Left colon (tissue), 2 donors: Measurements from ENCODE around the gene RASL10A. TPM values are rescaled to one million over a fixed set of nuclear protein-coding genes. Genes with fewer than 3 reads are reported as not detected.

Source experiments
- ATAC-seq: fragments of 200-7000 bp; cut with Tn5 transposase; one replicate; pipeline ENCODE4 v1.9.1; 2020; ENCODE audit warnings: mild to moderate bottlenecking, moderate library complexity
- DNase-seq, 2 donors: peaks; one replicate each; pipeline ENCODE4 v3.0.0-alpha.2; 2020
- intact Hi-C, 2 donors: fragments of 100-400 bp; cut with DNase I in 1 of 2; cut with micrococcal nuclease in 1 of 2; formaldehyde crosslinking; loops; one replicate each; pipeline versions ENCODE4 v1.11.2 to v1.14.0; 2022; cut with DNase I, micrococcal nuclease
- total RNA-seq, 2 donors: library from RNA; stranded (reverse); fragmentation: NEBNext Ultra II Directional; extraction: Animal tissue kit (Norgen Biotek cat#: 25700); gene quantifications; one replicate each; pipeline ENCODE4 v1.2.1, GENCODE V29; 2021
- donor health status: DM: no; HTN: no; CAD: no.
- donor health status: DM: yes; HTN: yes; CAD: no.

RASL10A gene
- total RNA-seq, 2 donors from 2014 or later = 1.1 to 1.7 TPM

DNA sequence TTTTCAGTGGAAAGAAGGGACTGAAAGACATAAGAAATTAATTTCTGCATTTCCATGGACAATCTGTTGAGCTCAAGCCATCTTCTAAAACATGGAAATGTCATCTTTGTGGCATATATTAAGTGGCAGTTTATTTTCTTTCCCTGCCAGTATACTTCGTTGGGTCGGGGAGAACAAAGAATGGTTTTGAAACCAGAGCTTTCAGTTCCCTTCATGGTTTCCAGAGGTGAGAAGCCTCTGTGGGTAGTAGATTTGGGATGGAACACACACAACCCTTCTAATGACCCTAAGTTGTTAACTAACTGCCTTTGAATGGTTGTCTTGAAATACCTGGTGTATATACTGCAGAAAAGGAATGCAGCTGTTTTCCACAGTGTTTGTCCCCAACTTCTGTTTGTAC lies 26.7 kb downstream of the RASL10A start:
- no peak for DNase-seq
- no peak for ATAC-seq
- intact Hi-C loops = no loop called here

DNA sequence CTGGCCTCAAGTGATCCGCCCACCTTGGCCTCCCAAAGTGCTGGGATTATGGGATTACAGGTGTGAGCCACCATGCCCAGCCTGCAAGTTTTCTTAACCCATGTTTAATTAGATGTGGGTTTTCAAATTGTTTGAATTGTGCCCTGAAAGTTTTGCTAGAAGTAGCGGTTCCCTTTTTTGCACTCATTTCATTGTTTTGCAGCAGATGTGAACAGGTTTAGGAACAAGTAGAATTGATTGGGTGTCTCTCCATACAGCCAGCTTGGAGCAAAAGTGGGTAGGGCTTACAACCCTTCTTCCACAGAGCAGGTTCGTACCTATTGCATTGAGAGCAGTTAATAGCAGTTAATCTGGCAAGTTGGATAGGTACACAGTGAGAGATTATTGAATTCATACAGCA lies 31.3 kb downstream of the RASL10A start:
- ATAC-seq = no peak
- intact Hi-C loops = no loop called here
- no peak for DNase-seq

DNA sequence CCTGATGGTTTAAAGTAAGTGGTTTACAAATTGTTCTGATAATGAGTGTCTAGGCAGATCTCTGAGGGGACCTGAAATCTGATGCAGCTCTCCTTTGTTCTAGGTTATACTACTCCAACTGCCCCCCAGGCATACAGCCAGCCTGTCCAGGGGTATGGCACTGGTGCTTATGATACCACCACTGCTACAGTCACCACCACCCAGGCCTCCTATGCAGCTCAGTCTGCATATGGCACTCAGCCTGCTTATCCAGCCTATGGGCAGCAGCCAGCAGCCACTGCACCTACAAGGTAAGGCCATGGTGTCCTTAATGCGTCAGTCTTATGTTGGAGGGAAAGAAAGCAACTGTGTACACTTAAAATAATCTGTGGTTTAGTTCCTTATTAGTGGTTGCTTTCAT lies 37.6 kb downstream of the RASL10A start:
- ATAC-seq = no peak
- intact Hi-C loops = no loop called here
- DNase-seq = no peak

DNA sequence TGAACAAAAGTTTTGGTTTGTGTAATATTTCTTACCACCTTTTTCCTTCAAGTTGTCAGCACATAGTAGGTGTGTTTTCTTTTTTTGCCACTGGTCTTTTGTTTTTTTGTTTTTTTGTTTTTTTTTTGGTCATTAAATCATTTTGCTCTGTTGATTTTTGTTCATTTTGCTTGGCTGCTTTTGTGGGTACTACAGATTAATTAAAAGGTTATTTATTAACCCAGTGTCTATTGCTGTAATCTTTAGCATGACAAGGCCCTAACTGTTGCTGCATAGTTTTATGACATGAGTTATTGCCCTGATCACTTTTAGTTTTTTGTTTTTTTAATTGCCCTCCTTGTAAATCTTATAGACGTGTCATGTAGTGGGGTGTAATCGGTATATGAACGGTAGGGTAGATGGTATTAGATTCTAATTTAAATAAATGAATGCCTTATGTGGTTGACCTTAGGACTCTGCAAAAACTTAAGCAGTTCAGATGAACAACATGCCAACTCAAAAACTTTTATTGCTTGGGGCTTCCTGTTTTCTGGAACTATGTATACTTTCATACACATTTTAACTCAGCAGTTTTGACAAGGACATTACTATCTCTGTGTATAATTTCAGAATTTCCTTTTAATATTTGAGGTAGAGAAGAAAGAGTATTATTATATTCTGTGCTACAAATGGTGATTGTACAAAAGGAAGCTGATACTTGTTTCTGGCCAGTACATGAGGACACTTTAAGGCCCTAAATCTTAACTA lies 39.5 kb downstream of the RASL10A start:
- intact Hi-C loops = no loop called here
- peak; percentile 88 for ATAC-seq
- no peak for DNase-seq

DNA sequence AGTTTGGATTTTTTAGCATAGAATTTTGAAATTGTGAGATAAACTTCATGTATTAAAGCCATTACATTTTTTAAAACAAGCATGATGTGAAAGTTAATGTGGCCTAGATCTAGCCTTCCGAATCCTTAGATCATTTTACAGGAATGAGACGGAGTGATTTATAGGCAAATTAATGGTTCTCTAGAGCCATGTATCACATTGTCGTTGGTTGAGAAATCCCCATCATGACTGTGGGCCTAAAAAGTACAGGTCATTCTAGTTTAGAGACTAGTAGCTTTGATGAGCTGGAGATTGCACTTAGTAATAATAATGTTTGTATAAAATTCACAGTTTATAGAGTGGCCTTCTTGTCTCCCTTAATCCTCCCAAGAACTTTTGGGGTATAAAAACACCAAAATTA lies 40.3 kb downstream of the RASL10A start:
- DNase-seq (no peak), ATAC-seq (no peak)

DNA sequence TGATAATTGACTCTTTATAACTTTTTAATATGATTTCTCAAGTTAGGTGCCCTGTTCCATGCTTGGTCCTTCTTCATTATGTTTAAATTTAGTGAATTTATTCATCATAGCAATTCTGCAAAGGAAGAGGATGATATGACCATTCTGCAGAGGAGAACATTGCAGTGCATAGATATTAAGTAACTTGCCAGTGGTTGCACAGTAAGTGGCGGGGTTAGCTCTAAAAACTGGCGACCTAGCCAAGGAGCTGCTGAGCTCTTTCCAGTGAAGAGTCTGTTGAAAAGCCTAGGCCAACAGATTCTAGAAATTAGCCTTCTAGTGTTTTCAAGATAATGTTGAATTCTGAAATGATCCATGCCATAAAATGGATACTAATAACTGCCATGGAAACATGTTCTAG lies 42.9 kb downstream of the RASL10A start:
- intact Hi-C loops = no loop called here
- ATAC-seq (no peak), DNase-seq (no peak)

More for the DNA sequence above, 40.3 kb downstream of the RASL10A start:
- intact Hi-C loops = no loop called here

DNA sequence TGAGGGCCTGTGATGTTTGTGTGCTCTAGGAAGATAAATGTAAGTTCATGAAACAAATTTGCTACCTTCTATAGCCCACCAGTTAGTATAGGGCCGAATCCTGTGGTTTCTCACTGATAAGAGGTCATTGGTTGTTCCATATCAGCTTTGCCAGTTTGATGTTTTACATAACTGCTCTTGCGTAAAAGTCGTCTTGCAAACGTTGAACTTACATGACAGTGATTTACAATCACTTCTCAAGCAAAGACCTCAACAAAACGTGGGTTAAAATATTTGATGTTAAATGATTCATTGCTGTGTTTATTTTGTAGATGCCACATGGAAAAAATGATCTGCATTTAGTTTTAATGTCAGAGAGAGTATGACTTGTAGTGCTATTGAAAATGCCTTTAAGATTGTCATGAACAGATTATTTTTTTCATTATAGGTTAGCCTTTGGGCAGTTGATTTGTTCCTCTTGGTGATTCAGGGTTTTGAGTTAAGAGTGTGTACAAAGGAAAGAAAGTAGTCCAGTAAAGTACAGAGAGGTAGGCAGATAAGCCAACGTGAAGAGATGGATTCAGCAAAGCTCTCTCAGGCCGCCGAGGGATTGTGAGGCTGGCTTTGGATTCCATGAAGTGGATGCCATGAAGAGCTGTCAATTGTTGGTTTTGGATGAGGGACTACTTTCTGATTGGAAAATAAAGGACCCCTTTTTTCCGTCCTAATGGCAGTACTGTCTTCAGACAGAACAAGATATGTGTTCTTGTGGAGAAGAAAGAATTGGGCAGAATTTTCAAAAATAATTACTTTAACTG lies 44.8 kb downstream of the RASL10A start:
- intact Hi-C loops = no loop called here
- DNase-seq (no peak), ATAC-seq (no peak)

DNA sequence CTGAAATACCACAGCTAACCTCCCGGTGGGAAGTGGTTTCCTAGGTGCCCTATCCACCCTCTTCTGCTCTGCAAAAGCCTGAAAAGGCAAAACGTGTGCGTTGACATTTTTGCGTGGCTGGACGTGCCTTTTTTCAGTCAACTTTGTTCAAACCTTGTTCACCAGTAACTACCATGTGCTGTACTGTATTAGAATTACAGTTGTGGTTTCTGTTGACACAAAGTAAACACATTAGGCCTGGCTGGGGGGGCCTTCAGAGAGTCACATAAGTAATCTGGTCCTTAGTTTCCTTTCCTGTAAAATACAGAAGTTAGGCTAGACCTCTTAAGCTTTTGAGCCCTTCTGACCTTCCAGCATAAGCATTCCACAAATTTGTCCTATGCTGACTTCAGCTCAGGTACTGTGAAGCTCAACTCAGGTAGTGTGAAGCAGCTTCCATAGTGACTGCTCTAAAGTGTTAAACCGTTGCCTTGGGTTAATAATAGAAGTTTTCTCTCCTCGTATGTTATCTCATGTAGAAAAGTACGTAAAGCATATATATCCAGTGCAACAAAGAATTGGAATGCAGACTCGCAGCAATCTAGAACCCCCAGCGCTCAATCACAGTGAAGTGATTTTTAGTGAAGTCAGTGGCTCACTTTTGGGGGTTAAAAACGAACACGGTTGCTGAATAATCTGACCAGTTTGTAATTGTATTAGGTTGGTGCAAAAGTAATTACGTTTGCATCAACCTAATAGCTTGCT lies 45.6 kb downstream of the RASL10A start:
- peak in 1 of 2 donors; percentile 31 for DNase-seq
- intact Hi-C loops = no loop called here
- ATAC-seq = no peak

DNA sequence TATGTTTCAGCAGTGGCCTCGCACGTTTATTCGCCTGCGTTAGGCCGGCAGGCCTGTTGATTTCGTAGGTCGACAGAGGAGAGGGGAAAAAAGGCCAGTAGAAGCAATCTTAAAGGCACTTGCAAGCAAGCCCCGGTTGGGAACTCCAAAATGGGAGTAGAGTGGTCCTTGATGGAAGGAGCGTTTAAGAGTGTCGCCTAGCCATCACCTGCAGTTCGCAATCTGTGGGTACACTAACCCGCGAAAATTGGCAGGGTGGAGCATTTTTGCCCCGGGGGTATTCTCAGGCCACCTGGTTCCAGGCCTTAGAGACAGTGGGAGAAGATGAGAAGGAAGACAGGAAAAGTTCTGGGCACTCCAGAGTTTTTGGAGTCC lies 46.3 kb downstream of the RASL10A start:
- no peak for DNase-seq
- ATAC-seq = no peak
- intact Hi-C loops = no loop called here

DNA sequence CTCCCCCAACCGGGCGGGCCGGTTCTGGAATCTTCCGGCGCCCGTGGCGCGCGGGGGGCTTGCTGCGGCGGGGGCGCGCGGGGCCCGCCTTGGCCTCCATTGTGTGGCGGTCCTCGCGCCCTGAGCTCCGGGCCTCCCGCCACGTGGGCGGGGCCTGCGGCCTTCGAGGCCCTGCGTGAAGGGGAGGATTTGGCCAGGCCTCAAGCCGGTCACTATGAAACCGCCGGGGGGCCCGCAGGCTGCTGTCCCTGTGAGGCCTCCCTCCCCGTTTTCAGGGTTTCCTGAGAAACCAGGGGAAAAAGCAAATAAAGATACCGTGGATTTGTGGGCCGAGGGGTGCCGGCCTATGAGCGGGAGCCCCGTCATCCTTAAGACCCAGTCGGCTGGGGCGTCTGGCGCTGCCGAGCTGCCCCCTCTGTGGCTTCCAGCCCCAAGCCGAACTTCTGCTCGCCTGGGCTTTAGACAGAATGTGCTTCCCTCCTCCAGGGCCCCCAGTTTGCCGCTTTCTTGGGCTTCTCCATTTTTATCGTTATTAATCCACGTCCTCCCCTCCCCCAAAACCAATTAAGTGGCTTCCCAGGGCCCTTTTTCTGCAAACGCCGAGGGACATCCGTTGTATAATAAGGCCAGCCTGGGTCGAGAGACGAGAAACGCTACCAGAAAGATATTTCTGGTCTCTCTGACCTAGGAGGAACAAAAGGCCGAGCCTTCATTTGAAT lies 46.8 kb downstream of the RASL10A start:
- ATAC-seq (peak; percentile 49), DNase-seq (peak; percentile 55 to 68)
- intact Hi-C loops = no loop called here

DNA sequence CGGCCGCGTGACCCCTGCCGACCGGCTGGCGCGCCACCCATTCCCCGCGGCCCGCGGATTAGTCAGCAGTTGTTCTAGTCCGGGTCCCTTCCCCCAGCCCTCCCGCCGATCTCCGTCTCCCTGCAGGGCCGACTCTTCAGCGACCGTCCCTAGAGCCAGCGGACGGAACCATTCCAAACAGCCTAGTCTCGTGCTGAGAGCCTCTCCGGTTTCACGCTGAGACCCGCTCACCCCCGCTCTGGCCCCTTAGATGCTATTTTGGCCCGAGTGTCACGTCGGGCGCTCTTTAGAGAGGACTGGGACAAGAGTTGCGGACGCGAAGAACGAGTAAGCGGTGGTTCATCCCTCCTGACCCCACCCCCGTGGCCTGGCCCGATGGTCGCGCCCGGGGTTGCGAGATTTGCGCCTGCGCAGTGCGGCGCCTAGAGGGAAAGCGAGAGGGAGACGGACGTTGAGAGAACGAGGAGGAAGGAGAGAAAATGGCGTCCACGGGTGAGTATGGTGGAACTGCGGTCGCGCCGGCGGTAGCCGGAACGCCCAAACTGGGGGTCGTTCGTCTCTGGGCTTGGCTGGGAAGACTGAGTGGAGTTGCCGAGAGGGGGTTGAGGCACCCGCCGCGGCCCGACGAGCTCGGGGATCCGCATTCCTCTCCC lies 47.5 kb downstream of the RASL10A start, which contains the start of the genes EWSR1 and RHBDD3:
Gene EWSR1 (plus strand): TSS at position 411 of the 653 bp plus-strand sequence. CDS start 69 bp downstream, at position 480.
Gene RHBDD3 (minus strand): TSS at position 124 of the 653 bp plus-strand sequence. CDS start 2,355 bp downstream, outside the sequence.
- intact Hi-C loops = no loop called here
- ATAC-seq (peak; percentile 88), DNase-seq (peak; percentile 95 to 97)

DNA sequence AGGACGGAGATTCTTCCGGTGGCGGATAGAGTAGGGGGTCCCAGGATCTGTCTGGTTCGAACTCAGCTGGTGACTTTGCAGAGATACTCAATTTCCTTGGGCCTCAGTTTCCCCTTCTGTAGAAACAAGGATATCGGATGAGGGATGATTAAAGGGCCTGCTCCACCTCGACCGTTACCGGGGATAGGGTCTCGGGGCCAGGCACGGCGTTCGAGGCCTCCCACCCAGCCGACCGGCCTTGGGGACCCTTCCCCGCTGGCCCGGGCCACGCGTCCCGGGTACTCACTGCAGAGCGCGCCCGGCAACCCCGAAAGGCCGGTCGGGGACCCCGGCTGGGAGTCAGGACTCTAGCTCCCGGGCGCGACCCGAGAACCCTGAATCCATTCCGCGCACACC lies 48.0 kb downstream of the RASL10A start:
- no peak for DNase-seq
- ATAC-seq = no peak

DNA sequence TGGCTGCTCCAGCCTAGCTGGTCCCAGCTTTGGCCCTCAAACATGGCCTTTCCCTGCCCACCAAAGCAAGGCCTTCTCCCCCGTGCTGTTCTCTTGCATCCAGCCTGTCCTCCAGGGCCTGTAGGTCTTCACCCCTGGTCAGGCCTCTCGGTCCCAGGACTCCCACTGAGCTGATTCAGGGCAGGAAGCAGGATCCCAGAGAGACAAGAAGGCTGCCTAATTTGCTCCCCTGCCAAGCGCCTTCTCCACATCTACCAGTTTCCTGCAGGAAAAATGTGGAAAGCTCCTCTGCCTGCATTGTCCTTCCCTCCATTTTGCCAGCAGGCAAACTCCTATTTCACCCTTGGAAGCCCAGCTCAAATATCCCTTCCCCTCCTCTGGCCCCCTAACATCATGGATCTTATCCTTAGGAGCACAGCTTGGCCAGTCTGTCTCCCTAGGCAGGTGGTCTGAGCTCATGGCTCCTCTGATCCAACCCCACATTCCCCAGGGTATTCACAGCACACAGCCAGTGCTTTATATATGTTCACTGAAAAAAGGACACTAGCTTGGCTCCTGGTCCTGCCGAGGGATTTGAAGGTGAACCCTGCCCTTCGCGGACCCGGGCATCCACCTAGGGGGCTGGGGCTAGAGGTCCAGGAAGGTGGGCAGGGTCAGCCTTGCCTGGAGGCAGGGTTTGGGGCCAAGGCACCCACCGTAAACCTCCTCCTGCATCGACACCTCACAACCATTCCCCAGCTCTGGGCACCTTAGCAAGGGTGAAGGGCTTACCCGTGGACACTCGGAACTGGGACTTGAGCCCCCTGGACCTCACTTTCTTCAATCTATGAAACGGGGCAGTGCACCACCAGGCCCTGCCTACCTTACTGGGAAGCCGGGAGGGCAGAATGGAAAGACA lies 48.7 kb downstream of the RASL10A start:
- DNase-seq (peak in 1 of 2 donors; percentile 24), ATAC-seq (no peak)
- intact Hi-C loops = no loop called here

More for the DNA sequence above, 48.0 kb downstream of the RASL10A start:
- intact Hi-C loops = no loop called here

DNA sequence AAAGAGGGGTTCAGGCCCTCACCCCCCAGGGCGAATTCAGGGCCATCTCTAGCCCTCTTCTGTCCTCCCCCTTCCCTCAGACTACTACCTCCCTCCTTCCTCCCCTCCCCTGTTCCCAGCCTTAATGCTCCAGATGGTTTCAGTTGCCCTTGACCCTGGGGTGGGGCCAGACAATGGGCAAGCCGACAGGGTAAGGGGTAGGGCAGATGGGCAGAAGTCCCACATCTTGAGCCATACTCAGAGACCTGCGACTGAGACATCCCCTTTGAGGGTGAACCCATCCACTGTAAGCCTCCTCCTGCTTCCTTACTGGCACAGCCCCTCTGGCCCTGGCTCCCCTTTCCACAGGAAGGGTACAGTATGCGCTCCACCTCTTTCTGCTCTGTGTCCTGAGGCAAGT lies 49.6 kb downstream of the RASL10A start:
- ATAC-seq (no peak), DNase-seq (no peak)
- intact Hi-C loops = no loop called here

DNA sequence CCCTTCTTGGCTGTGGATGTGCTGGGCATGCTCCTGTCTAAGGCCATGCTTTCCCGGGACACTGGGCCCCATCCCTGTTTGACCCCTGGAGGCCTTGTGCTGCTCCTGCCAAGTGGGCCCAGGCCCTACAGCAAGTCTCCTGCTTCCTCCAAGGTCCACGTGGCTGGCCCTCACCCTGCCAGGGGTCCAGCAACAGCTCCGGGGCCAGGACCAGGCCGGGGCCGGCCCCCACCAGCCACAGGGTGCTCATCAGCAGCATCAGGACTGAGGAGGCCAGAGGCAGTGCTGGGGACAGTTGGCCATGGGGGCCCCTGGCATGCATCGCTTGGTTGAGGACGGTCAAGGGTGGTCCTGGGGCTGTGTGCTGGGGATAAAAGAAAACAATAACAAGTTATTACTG lies 50.2 kb downstream of the RASL10A start:
- ATAC-seq (no peak), DNase-seq (no peak)
- intact Hi-C loops = no loop called here

DNA sequence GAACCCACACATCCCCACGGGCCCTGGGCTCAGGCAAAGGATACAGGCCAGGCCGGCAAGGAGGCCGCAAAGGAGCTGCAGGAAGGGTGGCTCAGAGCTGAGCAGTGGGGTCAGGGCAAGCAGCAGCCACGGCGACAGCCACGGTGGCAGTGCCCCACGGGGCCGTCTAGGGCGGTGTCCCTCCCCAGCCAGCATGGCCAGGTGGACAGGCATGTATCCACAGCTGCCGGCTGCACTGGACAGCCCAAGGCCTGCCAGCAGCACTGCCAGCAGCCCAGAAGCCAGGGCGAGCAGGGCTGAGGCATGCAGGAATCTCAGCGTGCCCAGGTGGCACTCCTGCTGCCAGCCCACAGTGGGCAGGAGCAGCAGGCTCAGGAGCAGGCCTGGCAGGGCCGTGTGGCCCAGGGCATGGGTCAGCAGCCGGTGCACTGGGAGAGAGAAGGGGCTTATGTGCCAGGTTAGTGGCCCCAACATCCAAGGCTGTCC lies 51.7 kb downstream of the RASL10A start:
- intact Hi-C loops = no loop called here
- ATAC-seq (no peak), DNase-seq (no peak)
